Effector CD8-positive, alpha-beta T cell (primary cell): Measurements from ENCODE around the gene ZNF682.
"Not testable (repeated sequence)": the region's sequence is repeated elsewhere in the genome, so short reads cannot be mapped to it uniquely, and the experiment has no call there.

ENCODE experiments used
- DNase-seq: peaks from one replicate; lab custom pipeline; 2025; lab: John Stamatoyannopoulos, UW
- total RNA-seq, 4 experiments: gene quantifications; one replicate each; lab custom pipeline; 2026; lab: John Stamatoyannopoulos, UW

ZNF682 gene
- 6.2 to 17.2 (median 9.6) reads per million in 4 experiments for total RNA-seq

DNA sequence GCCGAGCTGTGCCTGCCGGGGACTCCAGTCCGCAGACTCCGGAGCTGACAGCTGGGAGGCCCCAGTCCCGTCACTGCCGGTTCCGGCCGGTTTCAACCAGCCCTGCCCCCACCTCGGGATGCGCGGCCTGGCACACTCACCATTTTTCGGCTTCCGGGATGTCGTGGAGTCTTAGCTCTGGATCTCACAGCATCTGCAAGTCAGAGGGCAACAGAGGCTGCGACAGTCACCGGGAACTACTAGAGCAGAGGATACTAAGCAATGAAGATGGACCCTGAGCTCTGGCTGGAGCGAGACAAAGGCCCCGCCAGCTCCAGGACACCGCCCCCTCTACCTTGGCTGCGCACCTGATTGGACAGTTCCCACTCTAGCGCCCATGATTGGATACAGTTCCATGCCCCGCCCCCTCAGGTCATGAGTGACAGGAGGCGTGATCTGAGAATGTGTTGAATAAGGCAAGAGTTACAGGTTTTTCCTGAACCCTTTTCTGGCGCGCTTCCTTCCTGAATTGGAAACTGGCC lies at the start of gene ZNF682:
Gene ZNF682, minus strand, starts transcription at position 303 of the 521 bp plus-strand sequence. Its CDS starts 160 bp downstream, at position 143.
- DNase-seq: peak; percentile 94

GRCh38 chr19:20082876-20083275 lies 43.6 kb upstream of the ZNF682 start:
- not testable (repeated sequence) for DNase-seq

DNA sequence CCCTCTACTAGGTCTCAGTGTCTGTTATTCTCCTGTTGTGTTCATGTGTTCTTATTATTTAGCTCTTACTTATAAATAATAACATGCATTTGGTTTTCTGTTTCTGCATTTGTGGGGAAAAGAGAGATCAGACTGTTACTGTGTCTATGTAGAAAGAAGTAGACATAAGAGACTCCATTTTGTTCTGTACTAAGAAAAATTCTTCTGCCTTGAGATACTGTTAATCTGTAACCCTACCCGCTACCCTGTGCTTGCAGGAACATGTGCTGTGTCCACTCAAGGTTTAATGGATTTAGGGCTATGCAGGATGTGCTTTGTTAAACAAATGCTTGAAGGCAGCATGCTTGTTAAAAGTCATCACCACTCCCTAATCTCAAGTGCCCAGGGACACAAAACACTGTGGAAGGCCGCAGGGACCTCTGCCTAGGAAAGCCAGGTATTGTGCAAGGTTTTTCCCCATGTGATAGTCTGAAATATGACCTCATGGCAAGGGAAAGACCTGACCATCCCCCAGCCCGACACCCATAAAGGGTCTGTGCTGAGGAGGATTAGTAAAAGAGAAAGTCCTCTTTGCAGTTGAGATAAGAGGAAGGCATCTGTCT lies 43.0 kb upstream of the ZNF682 start:
- not testable (repeated sequence) for DNase-seq

DNA sequence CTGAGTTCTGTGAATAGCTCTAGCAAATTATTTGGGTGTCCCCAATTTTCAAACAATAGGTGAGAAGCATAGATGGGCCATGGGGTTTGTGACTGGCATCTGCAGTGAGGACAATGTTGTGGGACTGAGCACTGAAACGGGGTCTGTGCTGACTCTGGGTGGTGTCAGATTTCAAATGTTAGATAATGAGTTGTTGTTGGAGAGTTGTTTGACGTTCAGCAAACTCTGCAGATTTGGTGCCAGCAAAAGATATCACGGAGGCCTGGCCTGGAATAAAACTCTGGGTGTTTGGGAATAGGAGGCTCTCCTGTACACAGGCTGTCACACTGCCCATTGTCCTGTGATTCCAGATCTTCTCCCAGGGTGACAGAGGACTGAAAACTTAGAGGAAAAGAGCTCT lies 41.4 kb upstream of the ZNF682 start:
- no peak for DNase-seq

GRCh38 chr19:20079476-20079875 lies 40.2 kb upstream of the ZNF682 start:
- DNase-seq: no peak

GRCh38 chr19:20078581-20079031 lies 39.3 kb upstream of the ZNF682 start:
- no peak for DNase-seq

DNA sequence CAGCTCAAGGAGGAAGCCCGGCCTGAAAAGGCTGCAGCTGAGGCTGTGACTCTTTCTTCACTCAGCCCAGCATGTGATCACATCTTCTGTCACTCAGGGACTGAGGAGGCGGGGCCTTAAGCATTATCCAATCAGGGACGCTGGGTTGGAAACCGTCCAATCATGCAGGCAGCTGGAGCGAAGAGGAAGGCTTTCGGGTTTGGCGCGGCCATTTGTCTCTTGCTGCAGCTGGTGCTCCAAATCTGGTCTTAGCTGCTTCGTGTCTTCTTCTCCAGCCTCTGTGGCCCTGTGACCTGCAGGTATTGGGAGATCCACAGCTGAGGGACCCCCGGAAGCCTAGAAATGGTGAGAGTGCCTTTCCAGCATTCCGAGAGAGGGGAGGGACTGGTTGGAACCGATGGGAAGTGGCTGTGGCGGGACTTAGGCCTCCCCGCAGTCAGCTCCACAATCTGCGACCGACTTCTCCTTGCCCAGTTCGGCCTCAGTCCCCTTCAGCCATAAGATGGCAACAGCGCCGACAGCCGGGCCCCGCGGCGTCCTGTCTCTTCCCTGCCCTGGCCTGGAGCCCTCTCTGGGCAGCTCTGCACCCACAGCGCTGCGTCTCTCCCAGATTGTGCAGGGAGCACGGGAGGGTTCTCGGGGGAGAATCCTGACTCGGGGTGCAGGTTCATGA lies 38.6 kb upstream of the ZNF682 start, which contains the start of gene ZNF90:
Gene ZNF90, plus strand, starts transcription at position 210 of the 673 bp plus-strand sequence. Its CDS starts 133 bp downstream, at position 343.
- peak; percentile 83 for DNase-seq

- no peak for DNase-seq
Observed at GRCh38 chr19:20072936-20073335, 33.6 kb upstream of the ZNF682 start.

GRCh38 chr19:20070691-20071090 lies 31.4 kb upstream of the ZNF682 start:
- no peak for DNase-seq

- DNase-seq: not testable (repeated sequence)
Observed at GRCh38 chr19:20068559-20068958, 29.3 kb upstream of the ZNF682 start.

GRCh38 chr19:20067943-20068342 lies 28.6 kb upstream of the ZNF682 start:
- DNase-seq: no peak

GRCh38 chr19:20066861-20067260 lies 27.6 kb upstream of the ZNF682 start:
- DNase-seq: no peak

DNA sequence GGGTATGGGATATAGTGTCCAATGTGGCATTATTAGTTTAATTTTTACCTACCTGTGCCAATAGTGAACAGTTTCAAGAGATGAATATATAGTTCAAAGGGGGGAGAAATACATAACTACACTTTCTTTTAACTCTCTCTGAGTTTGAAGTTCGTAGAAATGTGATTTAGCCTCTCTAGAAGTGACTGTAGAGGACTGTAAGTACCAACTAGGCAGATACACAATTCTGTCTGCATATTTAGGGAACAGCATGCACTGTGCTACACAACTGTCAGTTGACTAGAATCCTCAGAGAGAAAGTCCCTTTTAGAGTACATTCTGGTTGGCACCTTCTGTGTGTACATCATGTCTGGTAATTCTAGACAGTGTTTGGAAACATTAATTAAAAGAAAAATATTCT lies 21.0 kb upstream of the ZNF682 start:
- no peak for DNase-seq

DNA sequence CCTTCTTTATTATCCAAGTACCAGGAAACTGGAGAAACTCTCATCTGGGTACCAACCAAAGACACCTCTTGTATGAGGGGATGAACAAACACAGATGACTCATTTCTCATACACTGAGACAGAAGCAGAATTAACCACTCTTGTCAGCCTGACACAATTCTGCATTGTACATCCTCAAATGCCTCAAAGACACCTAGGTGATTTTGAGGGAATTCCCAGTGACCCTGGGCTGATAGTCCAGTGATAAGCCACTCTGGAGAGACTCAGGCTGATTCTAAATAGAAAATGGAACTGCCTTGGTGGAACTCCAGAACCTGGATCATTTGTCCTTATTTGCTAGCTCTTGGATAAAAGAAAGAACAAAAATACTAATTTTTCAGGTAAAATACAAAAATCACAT lies 19.4 kb upstream of the ZNF682 start:
- DNase-seq: not testable (repeated sequence)

DNA sequence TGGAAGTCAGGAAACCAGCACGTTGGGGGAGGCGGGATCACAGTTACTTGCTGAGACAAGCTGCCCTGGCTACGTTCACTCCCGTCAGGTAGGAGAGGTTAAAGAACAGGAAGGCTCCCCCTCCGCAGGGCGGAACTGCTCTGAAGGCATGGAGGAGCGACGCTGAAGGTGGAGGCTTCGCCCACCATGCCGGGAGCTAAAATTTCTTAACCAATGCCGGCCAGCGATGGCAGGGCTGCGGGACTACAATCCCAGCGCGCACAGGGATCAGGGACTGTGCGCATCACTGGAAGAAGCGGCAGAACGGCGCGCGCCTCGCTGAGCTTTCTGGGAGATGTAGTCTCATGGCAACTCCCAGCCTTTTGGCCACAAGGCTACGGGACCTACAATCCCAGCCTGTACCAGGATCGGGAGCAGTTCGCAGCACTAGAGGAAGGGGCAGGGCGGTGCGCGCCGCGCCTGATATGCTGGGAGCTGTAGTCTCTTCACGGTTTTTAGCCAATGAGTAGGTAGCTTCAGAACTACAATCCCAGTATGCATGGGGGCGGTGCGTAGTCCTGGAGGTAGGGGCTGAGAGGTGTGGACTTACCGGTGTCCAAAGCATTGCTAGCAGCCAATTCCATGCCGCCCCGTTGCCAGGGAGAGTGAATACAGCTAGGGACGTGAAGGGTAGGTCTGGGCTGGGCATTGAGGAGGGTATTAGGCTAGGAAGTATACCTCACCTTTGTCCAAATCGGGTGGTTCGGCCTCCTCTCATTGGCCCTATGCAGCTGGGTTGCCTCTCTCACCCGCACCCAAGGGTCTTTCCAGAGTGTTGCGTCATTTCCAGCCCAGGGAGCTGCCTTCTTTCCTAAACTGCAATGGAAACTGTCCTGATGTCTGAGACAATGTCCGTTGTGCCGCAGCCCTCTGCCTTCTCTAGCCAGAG lies 12.8 kb upstream of the ZNF682 start:
- DNase-seq: peak; percentile 38

DNA sequence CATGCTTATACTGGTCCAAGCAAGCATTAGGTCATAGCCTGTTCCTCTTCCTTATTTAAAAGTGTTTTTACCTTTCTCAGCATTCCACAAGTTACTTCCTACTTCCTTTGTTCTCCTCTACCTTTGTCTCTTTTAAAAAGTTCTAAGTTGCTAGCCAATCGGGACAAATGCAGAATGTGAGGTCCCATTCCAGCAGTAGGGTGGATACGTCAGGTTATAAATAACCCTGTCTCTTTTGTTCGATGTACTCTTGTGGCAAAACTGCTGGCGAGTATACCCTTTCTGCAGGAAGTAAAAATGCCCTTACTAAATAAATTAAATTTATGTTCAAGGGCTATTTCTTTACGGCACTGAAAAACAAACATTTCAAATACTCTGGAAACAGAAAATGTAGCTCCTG lies 6.4 kb upstream of the ZNF682 start:
- DNase-seq: not testable (repeated sequence)

DNA sequence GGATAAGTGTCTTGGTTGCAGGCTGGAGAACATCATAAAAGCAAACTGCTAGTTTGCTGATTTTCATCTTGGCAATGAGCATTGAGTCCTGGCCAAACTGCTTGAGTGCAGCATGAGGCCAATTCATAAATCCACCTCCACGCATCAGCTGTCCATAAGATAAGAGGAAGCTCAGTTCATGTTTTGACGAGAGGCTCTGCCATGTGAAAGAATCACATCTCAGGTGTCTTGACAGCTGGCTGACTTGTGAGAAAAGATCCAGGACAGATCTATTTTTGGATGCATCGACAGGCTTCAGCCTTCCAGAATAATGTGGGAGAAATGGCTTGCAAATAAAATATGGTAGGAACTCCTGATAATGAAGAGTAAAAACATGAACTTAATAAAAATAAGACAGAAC lies 5.4 kb upstream of the ZNF682 start:
- no peak for DNase-seq

GRCh38 chr19:20038358-20039202 lies 725 bp downstream of the ZNF682 start:
- peak; percentile 10 for DNase-seq

DNA sequence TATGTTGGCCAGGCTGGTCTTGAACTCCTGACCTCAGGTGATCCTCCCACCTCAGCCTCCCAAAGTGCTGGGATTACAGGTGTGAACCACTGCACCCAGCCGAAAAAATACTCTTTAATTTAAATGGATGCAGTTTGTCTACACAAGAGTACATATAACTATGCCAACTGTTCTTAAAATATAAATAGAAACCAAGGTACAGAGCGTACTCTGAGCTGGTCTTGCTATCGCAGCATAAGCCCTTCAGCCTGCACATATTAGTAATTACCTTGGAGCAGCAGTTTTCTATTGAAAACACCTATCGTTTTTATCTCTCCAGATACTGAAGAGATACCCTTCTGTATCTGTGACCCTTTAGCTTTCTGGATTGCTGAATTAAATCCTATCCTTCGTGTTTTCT lies 3.4 kb downstream of the ZNF682 start:
- no peak for DNase-seq

- no peak for DNase-seq
Observed at GRCh38 chr19:20028611-20029010, 10.7 kb downstream of the ZNF682 start.

- DNase-seq: no peak
Observed at GRCh38 chr19:20005741-20006140, 33.6 kb downstream of the ZNF682 start.
